UCSD-AML1 (cell line): ENCODE measurements around the gene SLC43A3.

Experiments used
- DNase-seq: peaks from one replicate; lab custom pipeline; 2025; ENCODE audit not compliant: unreplicated experiment; lab: John Stamatoyannopoulos, UW

The SLC43A3 gene

GRCh38 chr11:57426929-57427726 lies at the start of gene SLC43A3:
Gene SLC43A3 (minus strand): TSS chr11:57427121. CDS start chr11:57426172, 949 bp downstream.
- peak; percentile 88 for DNase-seq

- DNase-seq = no peak
Measured at GRCh38 chr11:57476047-57476756, 49.3 kb upstream of the SLC43A3 start.

- DNase-seq = no peak
Measured at GRCh38 chr11:57475671-57476046, 48.7 kb upstream of the SLC43A3 start.

- no peak for DNase-seq
Measured at GRCh38 chr11:57475191-57475590, 48.3 kb upstream of the SLC43A3 start.

- no peak for DNase-seq
Measured at GRCh38 chr11:57474803-57475115, 47.8 kb upstream of the SLC43A3 start.

GRCh38 chr11:57474017-57474802 lies 47.3 kb upstream of the SLC43A3 start:
- peak; percentile 72 for DNase-seq

- peak; percentile 34 for DNase-seq
Measured at GRCh38 chr11:57473285-57473841, 46.4 kb upstream of the SLC43A3 start.

GRCh38 chr11:57471496-57471895 lies 44.6 kb upstream of the SLC43A3 start:
- DNase-seq = no peak

GRCh38 chr11:57469268-57469667 lies 42.3 kb upstream of the SLC43A3 start:
- DNase-seq = no peak

- no peak for DNase-seq
Measured at GRCh38 chr11:57468276-57468675, 41.4 kb upstream of the SLC43A3 start.

- DNase-seq = no peak
Measured at GRCh38 chr11:57467508-57468157, 40.7 kb upstream of the SLC43A3 start.

- no peak for DNase-seq
Measured at GRCh38 chr11:57466680-57467079, 39.8 kb upstream of the SLC43A3 start.

GRCh38 chr11:57464539-57465181 lies 37.7 kb upstream of the SLC43A3 start:
- no peak for DNase-seq

- DNase-seq = no peak
Measured at GRCh38 chr11:57463671-57464538, 37.0 kb upstream of the SLC43A3 start.

- DNase-seq = no peak
Measured at GRCh38 chr11:57462597-57462996, 35.7 kb upstream of the SLC43A3 start.

- DNase-seq = no peak
Measured at GRCh38 chr11:57461841-57462489, 35.0 kb upstream of the SLC43A3 start.

- DNase-seq = no peak
Measured at GRCh38 chr11:57460758-57461749, 34.1 kb upstream of the SLC43A3 start.
